ENCODE measurements around the gene COL16A1.
A peak's percentile ranks its signal among the peaks of the same experiment; 100 is the strongest.

The COL16A1 gene

GRCh38 chr1:31650161-31651088, 53.4 kb downstream of the COL16A1 start:
- H3K4me1 ChIP-seq (ENCODE audit: control insufficient read depth, insufficient read depth, low read length), result peaks cover 2% of the 10 kb centered on the region
- H3K36me3 ChIP-seq (ENCODE audit: control insufficient read depth, insufficient read depth, low read length), result no peaks in the 10 kb centered on the region
- H3K27ac ChIP-seq (ENCODE audit: insufficient read depth, low read depth, low read length, poor library complexity, severe bottlenecking), result no peak overlapping the region
- H3K9me3 ChIP-seq (ENCODE audit: control insufficient read depth, low read length), result no peaks in the 10 kb centered on the region
- 86% methylated on average over 9 of the region's 9 CpGs for WGBS, 2 experiments
- no peaks in the 10 kb centered on the region for H3K27me3 ChIP-seq (ENCODE audit: control insufficient read depth, insufficient read depth, low read length, poor library complexity, severe bottlenecking)
- H3K4me3 ChIP-seq (ENCODE audit: insufficient read depth, low read depth, low read length), result no peak overlapping the region

DNA sequence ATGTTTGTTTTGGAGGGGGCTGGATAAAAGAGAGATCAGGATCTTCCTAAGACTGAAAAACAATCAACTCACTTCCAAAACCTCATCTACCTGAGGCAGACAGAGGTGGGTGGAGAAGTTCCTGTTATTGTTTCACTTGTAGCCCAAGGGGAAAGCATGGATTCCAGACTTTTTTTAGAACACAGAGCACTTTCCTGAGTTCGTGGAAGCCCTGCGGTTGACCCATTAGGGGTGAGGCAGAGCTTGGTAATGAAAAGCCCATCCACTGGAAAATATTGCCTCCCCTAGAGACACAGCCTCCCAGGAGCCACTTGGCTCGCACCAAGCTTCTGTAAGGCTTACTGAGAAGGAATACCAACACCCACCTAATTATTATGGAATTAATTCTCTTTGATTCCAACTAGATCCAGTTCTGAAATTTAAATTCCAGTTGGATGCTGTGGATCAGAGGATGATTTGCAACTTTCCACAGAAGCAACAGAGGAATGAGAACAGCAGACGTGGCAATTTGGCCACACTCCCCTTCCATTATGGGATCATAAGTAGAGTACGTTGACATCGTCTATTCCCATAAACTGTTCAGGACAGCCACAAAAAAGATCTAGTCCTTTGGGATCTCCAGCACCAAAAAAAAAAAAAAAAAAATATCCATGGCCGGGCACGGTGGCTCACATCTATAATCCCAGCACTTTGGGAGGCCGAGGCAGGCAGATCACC, 55.0 kb downstream of the COL16A1 start:
- Histone ChIP-seq H3K36me3 (ENCODE audit: control insufficient read depth, insufficient read depth, low read length) (no peaks in the 10 kb centered on the region), H3K9me3 (ENCODE audit: control insufficient read depth, low read length) (no peaks in the 10 kb centered on the region), H3K27ac (ENCODE audit: insufficient read depth, low read depth, low read length, poor library complexity, severe bottlenecking) (no peak overlapping the region), H3K4me3 (ENCODE audit: insufficient read depth, low read depth, low read length) (no peak overlapping the region), H3K27me3 (ENCODE audit: control insufficient read depth, insufficient read depth, low read length, poor library complexity, severe bottlenecking) (no peaks in the 10 kb centered on the region), H3K4me1 (ENCODE audit: control insufficient read depth, insufficient read depth, low read length) (peaks cover 7% of the 10 kb centered on the region)
- WGBS, 2 experiments, result 72 to 73% methylated on average over 9 of the region's 9 CpGs

GRCh38 chr1:31648190-31648589, 55.6 kb downstream of the COL16A1 start:
- WGBS, 2 experiments, result 73 to 85% methylated on average over 2 of the region's 2 CpGs
- H3K27me3 ChIP-seq (ENCODE audit: control insufficient read depth, insufficient read depth, low read length, poor library complexity, severe bottlenecking), result no peaks in the 10 kb centered on the region
- H3K27ac ChIP-seq (ENCODE audit: insufficient read depth, low read depth, low read length, poor library complexity, severe bottlenecking), result no peak overlapping the region
- no peaks in the 10 kb centered on the region for H3K36me3 ChIP-seq (ENCODE audit: control insufficient read depth, insufficient read depth, low read length)
- H3K4me3 ChIP-seq (ENCODE audit: insufficient read depth, low read depth, low read length), result no peak overlapping the region
- H3K9me3 ChIP-seq (ENCODE audit: control insufficient read depth, low read length), result no peaks in the 10 kb centered on the region
- H3K4me1 ChIP-seq (ENCODE audit: control insufficient read depth, insufficient read depth, low read length), result peaks cover 12% of the 10 kb centered on the region

GRCh38 chr1:31647106-31647505, 56.7 kb downstream of the COL16A1 start:
- Histone ChIP-seq H3K9me3 (ENCODE audit: control insufficient read depth, low read length) (no peaks in the 10 kb centered on the region), H3K4me3 (ENCODE audit: insufficient read depth, low read depth, low read length) (no peak overlapping the region)
- WGBS, 2 experiments, result 84 to 91% methylated on average over 2 of the region's 2 CpGs

GRCh38 chr1:31646259-31646960, 57.4 kb downstream of the COL16A1 start:
- WGBS, 2 experiments, result 92 to 94% methylated on average over 4 of the region's 4 CpGs
- no peaks in the 10 kb centered on the region for H3K36me3 ChIP-seq (ENCODE audit: control insufficient read depth, insufficient read depth, low read length)
- H3K4me1 ChIP-seq (ENCODE audit: control insufficient read depth, insufficient read depth, low read length), result peaks cover 12% of the 10 kb centered on the region
- H3K9me3 ChIP-seq (ENCODE audit: control insufficient read depth, low read length), result no peaks in the 10 kb centered on the region
- H3K4me3 ChIP-seq (ENCODE audit: insufficient read depth, low read depth, low read length), result no peak overlapping the region
- H3K27ac ChIP-seq (ENCODE audit: insufficient read depth, low read depth, low read length, poor library complexity, severe bottlenecking), result no peak overlapping the region
- H3K27me3 ChIP-seq (ENCODE audit: control insufficient read depth, insufficient read depth, low read length, poor library complexity, severe bottlenecking), result no peaks in the 10 kb centered on the region

More at GRCh38 chr1:31647106-31647505, 56.7 kb downstream of the COL16A1 start:
- H3K4me1 ChIP-seq (ENCODE audit: control insufficient read depth, insufficient read depth, low read length), result peaks cover 12% of the 10 kb centered on the region
- H3K36me3 ChIP-seq (ENCODE audit: control insufficient read depth, insufficient read depth, low read length), result no peaks in the 10 kb centered on the region
- no peaks in the 10 kb centered on the region for H3K27me3 ChIP-seq (ENCODE audit: control insufficient read depth, insufficient read depth, low read length, poor library complexity, severe bottlenecking)
- H3K27ac ChIP-seq (ENCODE audit: insufficient read depth, low read depth, low read length, poor library complexity, severe bottlenecking), result no peak overlapping the region

GRCh38 chr1:31645274-31645568, 58.6 kb downstream of the COL16A1 start:
- no peaks in the 10 kb centered on the region for H3K27me3 ChIP-seq (ENCODE audit: control insufficient read depth, insufficient read depth, low read length, poor library complexity, severe bottlenecking)
- 0 to 2% methylated on average over 11 of the region's 11 CpGs for WGBS, 2 experiments
- no peaks in the 10 kb centered on the region for H3K9me3 ChIP-seq (ENCODE audit: control insufficient read depth, low read length)
- H3K4me3 ChIP-seq (ENCODE audit: insufficient read depth, low read depth, low read length), result peak overlapping the region; percentile 77
- peaks cover 12% of the 10 kb centered on the region for H3K4me1 ChIP-seq (ENCODE audit: control insufficient read depth, insufficient read depth, low read length)
- no peaks in the 10 kb centered on the region for H3K36me3 ChIP-seq (ENCODE audit: control insufficient read depth, insufficient read depth, low read length)
- peak overlapping the region; percentile 86 for H3K27ac ChIP-seq (ENCODE audit: insufficient read depth, low read depth, low read length, poor library complexity, severe bottlenecking)

DNA sequence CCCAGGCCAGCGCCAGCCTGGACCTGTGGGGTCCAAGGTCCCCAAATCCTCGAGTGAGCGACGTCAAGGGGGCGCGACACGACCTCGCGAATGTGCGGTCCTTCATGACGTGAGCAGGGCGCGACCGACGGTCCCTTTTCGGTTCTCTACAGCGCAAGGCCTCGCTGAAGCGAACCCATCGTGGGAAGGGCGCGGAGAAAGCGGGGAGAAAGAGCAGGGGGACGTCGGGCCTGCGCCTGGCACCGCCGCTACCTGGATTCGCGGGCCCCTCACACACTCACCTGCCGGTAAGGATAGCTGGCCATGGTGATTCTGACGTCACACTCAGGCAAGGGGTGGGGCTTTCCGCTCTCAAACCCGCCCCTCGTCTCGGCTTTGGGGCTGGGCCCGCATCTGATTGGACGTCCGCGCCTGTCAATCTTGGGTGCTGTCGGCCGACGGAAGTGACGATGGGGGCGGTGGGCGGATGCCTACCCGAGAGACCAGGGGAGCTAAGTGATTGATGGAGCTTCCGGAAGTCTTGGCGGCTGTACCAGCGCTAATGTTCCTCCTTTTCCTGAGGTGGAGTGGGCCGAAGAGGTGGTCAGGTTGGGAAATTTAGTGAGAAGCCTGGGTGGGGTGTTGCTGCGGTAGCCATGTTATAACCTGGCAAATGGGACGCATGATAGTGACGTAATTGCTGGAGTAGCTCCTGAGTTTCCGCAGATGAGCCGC, 59.1 kb downstream of the COL16A1 start, which contains the start of gene PEF1:
TSS of gene PEF1 (minus strand) at position 317 of the 714 bp plus-strand sequence. CDS start at position 305, 12 bp downstream.
- Histone ChIP-seq H3K36me3 (ENCODE audit: control insufficient read depth, insufficient read depth, low read length) (no peaks in the 10 kb centered on the region), H3K27ac (ENCODE audit: insufficient read depth, low read depth, low read length, poor library complexity, severe bottlenecking) (peak within 1 kb of the TSS; percentile 86), H3K4me3 (ENCODE audit: insufficient read depth, low read depth, low read length) (peak within 1 kb of the TSS; percentile 77), H3K9me3 (ENCODE audit: control insufficient read depth, low read length) (no peaks in the 10 kb centered on the region), H3K27me3 (ENCODE audit: control insufficient read depth, insufficient read depth, low read length, poor library complexity, severe bottlenecking) (no peaks in the 10 kb centered on the region), H3K4me1 (ENCODE audit: control insufficient read depth, insufficient read depth, low read length) (peaks cover 12% of the 10 kb centered on the region)
- WGBS, 2 experiments, result 0% methylated on average over 56 of the region's 56 CpGs

- peak overlapping the region; percentile 86 for H3K27ac ChIP-seq (ENCODE audit: insufficient read depth, low read depth, low read length, poor library complexity, severe bottlenecking)
- no peaks in the 10 kb centered on the region for H3K9me3 ChIP-seq (ENCODE audit: control insufficient read depth, low read length)
- H3K4me1 ChIP-seq (ENCODE audit: control insufficient read depth, insufficient read depth, low read length), result peaks cover 12% of the 10 kb centered on the region
- 11% methylated on average over 18 of the region's 18 CpGs for WGBS, 2 experiments
- peak overlapping the region; percentile 77 for H3K4me3 ChIP-seq (ENCODE audit: insufficient read depth, low read depth, low read length)
- no peaks in the 10 kb centered on the region for H3K36me3 ChIP-seq (ENCODE audit: control insufficient read depth, insufficient read depth, low read length)
- no peaks in the 10 kb centered on the region for H3K27me3 ChIP-seq (ENCODE audit: control insufficient read depth, insufficient read depth, low read length, poor library complexity, severe bottlenecking)
These were observed 59.7 kb downstream of the COL16A1 start for GRCh38 chr1:31643976-31644559.

- Histone ChIP-seq H3K27me3 (ENCODE audit: control insufficient read depth, insufficient read depth, low read length, poor library complexity, severe bottlenecking) (no peaks in the 10 kb centered on the region), H3K9me3 (ENCODE audit: control insufficient read depth, low read length) (no peaks in the 10 kb centered on the region), H3K27ac (ENCODE audit: insufficient read depth, low read depth, low read length, poor library complexity, severe bottlenecking) (no peak overlapping the region), H3K4me1 (ENCODE audit: control insufficient read depth, insufficient read depth, low read length) (peaks cover 12% of the 10 kb centered on the region), H3K36me3 (ENCODE audit: control insufficient read depth, insufficient read depth, low read length) (no peaks in the 10 kb centered on the region), H3K4me3 (ENCODE audit: insufficient read depth, low read depth, low read length) (no peak overlapping the region)
- WGBS, 2 experiments, result 89 to 100% methylated on average over 1 to 2 of the region's 3 CpGs
These were observed 60.9 kb downstream of the COL16A1 start for GRCh38 chr1:31642897-31643296.

Measured in ectodermal cell (in vitro differentiated cells).